Tibial nerve (tissue), 3 donors: ENCODE data around the gene CCDC121.

Source experiments
- CTCF ChIP-seq, 5 experiments: fragments of 200-600 bp in 3 of 5; fragments of 450-650 bp in 2 of 5; sonication (generic) in 3 of 5; IDR thresholded peaks; one replicate each; pipeline ENCODE4 v1.5.1; 2016 to 2019; ENCODE audit warnings: antibody characterized with exemption in 5 of 5, mild to moderate bottlenecking in 3 of 5, moderate library complexity in 2 of 5
- POLR2A ChIP-seq, 2 donors: fragments of 450-650 bp; IDR thresholded peaks; one replicate each; pipeline ENCODE4 v1.6.1; 2017; ENCODE audit warnings: antibody characterized with exemption in 2 of 2, mild to moderate bottlenecking in 2 of 2, moderate library complexity in 2 of 2

GRCh38 chr2:27638709-27639108 is 9.9 kb upstream of the CCDC121 start:
- TF ChIP-seq CTCF (IDR thresholded peaks at IDR 0.05): no peak
- no peak for TF ChIP-seq POLR2A (IDR thresholded peaks at IDR 0.05)
